Vagina (tissue), 2 donors: ENCODE measurements around the gene GH2.
A peak's percentile ranks its signal among the peaks of the same experiment; 100 is the strongest.

Experiments used
- POLR2AphosphoS5 ChIP-seq, 2 donors: sonication (generic); formaldehyde crosslinking; IDR thresholded peaks; one replicate each; pipeline ENCODE4 v1.9.0; 2017; ENCODE audit warnings: antibody characterized with exemption in 2 of 2, mild to moderate bottlenecking in 2 of 2, low read depth in 1 of 2; ENCODE audit not compliant: insufficient read depth in 1 of 2
- TF ChIP-seq, protein P1 (sequence below), 3 experiments: fragments of 450-650 bp in 2 of 3; fragments of 200-600 bp in 1 of 3; sonication (generic) in 1 of 3; IDR thresholded peaks; one replicate each; pipeline ENCODE4 v1.5.1; 2017 to 2019; ENCODE audit warnings: antibody characterized with exemption in 3 of 3, mild to moderate bottlenecking in 2 of 3, moderate library complexity in 2 of 3

DNA sequence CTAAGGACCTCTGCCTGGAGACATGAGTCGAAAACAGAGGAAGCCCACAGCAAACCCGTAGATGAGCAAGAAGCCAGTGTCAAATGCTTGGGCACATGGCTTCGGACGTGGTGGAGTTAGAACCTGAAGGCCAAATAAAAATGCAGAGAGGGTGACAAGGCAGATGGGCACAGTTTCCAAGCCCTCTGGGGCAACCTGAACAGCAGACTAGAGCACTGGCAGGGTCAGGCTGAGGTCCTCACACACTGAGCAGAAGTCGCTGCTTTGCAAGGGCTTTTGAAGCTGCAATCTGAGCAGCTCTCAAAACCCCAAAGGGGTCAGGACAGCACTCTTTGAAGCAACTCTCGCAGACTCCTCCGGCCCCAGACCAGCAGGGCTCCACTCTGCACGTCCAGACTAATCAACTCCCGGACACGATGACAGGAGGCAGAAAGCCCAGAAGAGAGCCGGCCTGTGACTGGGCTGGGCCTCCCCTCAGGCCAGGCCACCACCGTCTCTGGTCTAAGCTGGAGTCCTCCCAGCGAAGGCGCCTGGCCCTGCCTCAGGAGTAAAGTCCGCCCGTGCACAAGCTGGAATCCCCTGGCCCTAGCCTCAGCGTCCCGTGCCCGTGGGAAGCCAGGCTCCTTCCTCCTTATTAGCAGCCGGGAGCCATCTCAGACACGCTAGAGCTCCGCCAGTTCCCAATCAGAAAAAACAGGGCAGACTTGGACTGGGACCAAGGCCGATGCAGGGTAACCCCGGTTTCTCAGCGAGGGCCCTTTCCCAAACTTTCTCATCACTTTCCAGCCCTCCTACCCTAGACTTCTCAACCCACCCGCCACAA is 40.2 kb downstream of the GH2 start:
- TF ChIP-seq, protein P1, sequence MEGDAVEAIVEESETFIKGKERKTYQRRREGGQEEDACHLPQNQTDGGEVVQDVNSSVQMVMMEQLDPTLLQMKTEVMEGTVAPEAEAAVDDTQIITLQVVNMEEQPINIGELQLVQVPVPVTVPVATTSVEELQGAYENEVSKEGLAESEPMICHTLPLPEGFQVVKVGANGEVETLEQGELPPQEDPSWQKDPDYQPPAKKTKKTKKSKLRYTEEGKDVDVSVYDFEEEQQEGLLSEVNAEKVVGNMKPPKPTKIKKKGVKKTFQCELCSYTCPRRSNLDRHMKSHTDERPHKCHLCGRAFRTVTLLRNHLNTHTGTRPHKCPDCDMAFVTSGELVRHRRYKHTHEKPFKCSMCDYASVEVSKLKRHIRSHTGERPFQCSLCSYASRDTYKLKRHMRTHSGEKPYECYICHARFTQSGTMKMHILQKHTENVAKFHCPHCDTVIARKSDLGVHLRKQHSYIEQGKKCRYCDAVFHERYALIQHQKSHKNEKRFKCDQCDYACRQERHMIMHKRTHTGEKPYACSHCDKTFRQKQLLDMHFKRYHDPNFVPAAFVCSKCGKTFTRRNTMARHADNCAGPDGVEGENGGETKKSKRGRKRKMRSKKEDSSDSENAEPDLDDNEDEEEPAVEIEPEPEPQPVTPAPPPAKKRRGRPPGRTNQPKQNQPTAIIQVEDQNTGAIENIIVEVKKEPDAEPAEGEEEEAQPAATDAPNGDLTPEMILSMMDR (IDR thresholded peaks at IDR 0.05), result no peak
- TF ChIP-seq POLR2AphosphoS5 (IDR thresholded peaks at IDR 0.05; ENCODE audit: insufficient read depth in 1 of 2, low read depth in 1 of 2), result peak in 1 of 2 donors; percentile 36
